Neural crest cell (in vitro differentiated cells): ENCODE data around the gene SIM2. TPM values are rescaled to one million over a fixed set of nuclear protein-coding genes. Genes with fewer than 3 reads are reported as not detected.
A peak's percentile ranks its signal among the peaks of the same experiment; 100 is the strongest.

Source experiments
- DNase-seq: peaks from one replicate; pipeline ENCODE4 v3.0.0; 2021; ENCODE audit warnings: low read depth, mixed read lengths, low spot score
- H3K27ac Mint-ChIP-seq: one replicate; pipeline ENCODE4 v1.8.0; 2021; ENCODE audit warnings: mild to moderate bottlenecking, mixed read lengths; ENCODE audit not compliant: unreplicated experiment
- H3K27me3 Mint-ChIP-seq: 2 replicates; pipeline ENCODE4 v1.8.0; 2021; ENCODE audit warnings: low read depth, mild to moderate bottlenecking, mixed read lengths
- H3K36me3 Mint-ChIP-seq: 2 replicates; pipeline ENCODE4 v1.8.0; 2021; ENCODE audit warnings: low read depth, mild to moderate bottlenecking, mixed read lengths
- H3K4me1 Mint-ChIP-seq: 2 replicates; pipeline ENCODE4 v1.8.0; 2021; ENCODE audit warnings: mixed read lengths
- H3K4me3 Mint-ChIP-seq: one replicate; pipeline ENCODE4 v1.8.0; 2021; ENCODE audit warnings: mild to moderate bottlenecking, mixed read lengths
- H3K9me3 Mint-ChIP-seq: 2 replicates; pipeline ENCODE4 v1.8.0; 2021; ENCODE audit warnings: mixed read lengths
- total RNA-seq: library from RNA; stranded (reverse); gene quantifications from 2 replicates; pipeline ENCODE4 v1.2.1, GENCODE V29; 2021
- TF ChIP-seq, protein P1 (sequence below): fragments of 200-600 bp; sonication (generic); conservative IDR thresholded peaks from 2 replicates; pipeline ENCODE4 v1.5.0; 2021; ENCODE audit warnings: antibody characterized with exemption, mild to moderate bottlenecking

Gene SIM2
- total RNA-seq, 1 donor from 2014 or later, result not detected

DNA sequence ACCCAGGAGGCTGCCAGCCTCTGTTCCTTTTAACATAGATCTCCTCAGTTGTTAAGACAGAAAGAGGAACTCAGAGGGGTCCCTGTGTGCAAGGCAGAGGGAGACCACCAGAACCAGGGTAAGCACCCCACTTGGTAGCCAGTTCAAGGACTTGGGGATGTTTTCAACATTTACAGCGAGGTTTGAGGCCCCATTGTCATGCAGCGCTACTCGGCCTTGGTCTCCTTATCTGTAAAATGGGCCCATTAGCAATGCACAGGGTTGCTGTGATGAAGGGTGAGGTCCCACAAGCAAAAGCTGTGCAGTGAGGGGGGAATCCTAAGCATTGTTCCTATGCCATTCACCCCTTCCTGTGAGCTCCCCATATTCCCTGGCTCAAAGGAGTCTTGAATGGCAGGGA, 4.2 kb downstream of the SIM2 start:
- Mint-ChIP-seq H3K9me3 (no peaks in the 10 kb centered on the region), H3K27ac (no peak overlapping the region), H3K4me1 (peaks cover 11% of the 10 kb centered on the region), H3K4me3 (no peak overlapping the region), H3K27me3 (peaks cover 92% of the 10 kb centered on the region), H3K36me3 (no peaks in the 10 kb centered on the region)
- TF ChIP-seq, protein P1, sequence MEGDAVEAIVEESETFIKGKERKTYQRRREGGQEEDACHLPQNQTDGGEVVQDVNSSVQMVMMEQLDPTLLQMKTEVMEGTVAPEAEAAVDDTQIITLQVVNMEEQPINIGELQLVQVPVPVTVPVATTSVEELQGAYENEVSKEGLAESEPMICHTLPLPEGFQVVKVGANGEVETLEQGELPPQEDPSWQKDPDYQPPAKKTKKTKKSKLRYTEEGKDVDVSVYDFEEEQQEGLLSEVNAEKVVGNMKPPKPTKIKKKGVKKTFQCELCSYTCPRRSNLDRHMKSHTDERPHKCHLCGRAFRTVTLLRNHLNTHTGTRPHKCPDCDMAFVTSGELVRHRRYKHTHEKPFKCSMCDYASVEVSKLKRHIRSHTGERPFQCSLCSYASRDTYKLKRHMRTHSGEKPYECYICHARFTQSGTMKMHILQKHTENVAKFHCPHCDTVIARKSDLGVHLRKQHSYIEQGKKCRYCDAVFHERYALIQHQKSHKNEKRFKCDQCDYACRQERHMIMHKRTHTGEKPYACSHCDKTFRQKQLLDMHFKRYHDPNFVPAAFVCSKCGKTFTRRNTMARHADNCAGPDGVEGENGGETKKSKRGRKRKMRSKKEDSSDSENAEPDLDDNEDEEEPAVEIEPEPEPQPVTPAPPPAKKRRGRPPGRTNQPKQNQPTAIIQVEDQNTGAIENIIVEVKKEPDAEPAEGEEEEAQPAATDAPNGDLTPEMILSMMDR, result no peak
- no peak for DNase-seq

GRCh38 chr21:36703626-36704280, 4.8 kb downstream of the SIM2 start:
- no peak overlapping the region for H3K27ac Mint-ChIP-seq
- TF ChIP-seq, protein P1, result no peak
- no peak for DNase-seq
- H3K4me1 Mint-ChIP-seq, result peaks cover 16% of the 10 kb centered on the region
- H3K27me3 Mint-ChIP-seq, result peaks cover 94% of the 10 kb centered on the region
- H3K36me3 Mint-ChIP-seq, result no peaks in the 10 kb centered on the region
- peak overlapping the region; percentile 19 for H3K4me3 Mint-ChIP-seq
- H3K9me3 Mint-ChIP-seq, result no peaks in the 10 kb centered on the region

GRCh38 chr21:36704281-36704957, 5.5 kb downstream of the SIM2 start:
- H3K4me1 Mint-ChIP-seq, result peaks cover 17% of the 10 kb centered on the region
- H3K4me3 Mint-ChIP-seq, result peak overlapping the region; percentile 19
- peaks cover 98% of the 10 kb centered on the region for H3K27me3 Mint-ChIP-seq
- H3K27ac Mint-ChIP-seq, result no peak overlapping the region
- H3K36me3 Mint-ChIP-seq, result no peaks in the 10 kb centered on the region
- DNase-seq, result no peak
- H3K9me3 Mint-ChIP-seq, result no peaks in the 10 kb centered on the region
- TF ChIP-seq, protein P1, result no peak

DNA sequence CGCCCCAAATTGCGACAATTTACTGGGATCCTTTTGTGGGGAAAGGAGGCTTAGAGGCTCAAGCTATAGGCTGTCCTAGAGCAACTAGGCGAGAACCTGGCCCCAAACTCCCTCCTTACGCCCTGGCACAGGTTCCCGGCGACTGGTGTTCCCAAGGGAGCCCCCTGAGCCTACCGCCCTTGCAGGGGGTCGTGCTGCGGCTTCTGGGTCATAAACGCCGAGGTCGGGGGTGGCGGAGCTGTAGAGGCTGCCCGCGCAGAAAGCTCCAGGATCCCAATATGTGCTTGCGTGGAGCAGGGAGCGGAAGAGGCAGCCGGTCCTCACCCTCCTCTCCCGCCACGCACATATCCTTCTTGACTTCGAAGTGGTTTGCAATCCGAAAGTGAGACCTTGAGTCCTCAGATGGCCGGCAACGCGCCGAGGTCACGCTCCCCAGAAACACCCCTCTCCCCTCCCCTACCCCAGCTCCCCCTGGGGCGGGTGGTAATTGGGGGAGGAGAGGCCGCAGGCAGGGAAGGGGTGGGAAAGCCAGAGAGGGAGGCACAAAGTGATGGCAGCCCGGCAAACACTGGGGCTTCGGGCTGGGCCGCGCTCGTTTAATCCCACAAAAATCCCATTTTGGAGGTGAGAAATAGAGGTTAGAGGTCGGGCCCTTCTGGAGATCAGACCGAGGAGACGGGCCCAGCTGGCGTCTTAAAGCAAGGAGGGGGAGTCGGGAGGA, 6.2 kb downstream of the SIM2 start:
- Mint-ChIP-seq H3K9me3 (no peaks in the 10 kb centered on the region), H3K4me3 (no peak overlapping the region), H3K36me3 (no peaks in the 10 kb centered on the region), H3K27ac (no peak overlapping the region), H3K4me1 (peaks cover 19% of the 10 kb centered on the region), H3K27me3 (peaks cover 99% of the 10 kb centered on the region)
- DNase-seq, result no peak
- TF ChIP-seq, protein P1, result no peak

- Mint-ChIP-seq H3K36me3 (no peaks in the 10 kb centered on the region), H3K4me1 (peaks cover 13% of the 10 kb centered on the region), H3K9me3 (no peaks in the 10 kb centered on the region), H3K27me3 (peaks cover 99% of the 10 kb centered on the region), H3K4me3 (no peak overlapping the region), H3K27ac (no peak overlapping the region)
- TF ChIP-seq, protein P1, result no peak
- no peak for DNase-seq
Measured at GRCh38 chr21:36705679-36706481, 7.0 kb downstream of the SIM2 start.
